ENCODE results near the gene GPR3. TPM values are rescaled to one million over a fixed set of nuclear protein-coding genes. Genes with fewer than 3 reads are reported as not detected.

GPR3 gene
- total and polyA plus RNA-seq, 4 donors, result 0.51 to 1.8 (median 0.94) TPM

DNA sequence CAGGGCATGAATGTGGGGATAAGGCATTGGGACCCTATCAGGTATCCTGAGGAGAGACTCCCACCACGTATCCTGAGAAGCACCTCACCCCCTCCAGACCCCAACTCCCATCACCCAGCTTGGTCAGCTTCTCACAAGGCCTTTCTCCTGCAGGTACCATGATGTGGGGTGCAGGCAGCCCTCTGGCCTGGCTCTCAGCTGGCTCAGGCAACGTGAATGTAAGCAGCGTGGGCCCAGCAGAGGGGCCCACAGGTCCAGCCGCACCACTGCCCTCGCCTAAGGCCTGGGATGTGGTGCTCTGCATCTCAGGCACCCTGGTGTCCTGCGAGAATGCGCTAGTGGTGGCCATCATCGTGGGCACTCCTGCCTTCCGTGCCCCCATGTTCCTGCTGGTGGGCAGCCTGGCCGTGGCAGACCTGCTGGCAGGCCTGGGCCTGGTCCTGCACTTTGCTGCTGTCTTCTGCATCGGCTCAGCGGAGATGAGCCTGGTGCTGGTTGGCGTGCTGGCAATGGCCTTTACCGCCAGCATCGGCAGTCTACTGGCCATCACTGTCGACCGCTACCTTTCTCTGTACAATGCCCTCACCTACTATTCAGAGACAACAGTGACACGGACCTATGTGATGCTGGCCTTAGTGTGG, 1.3 kb downstream of the GPR3 start:
- H3K9ac ChIP-seq (ENCODE audit: insufficient read depth in 1 of 2, low read length in 2 of 2), result no peak overlapping the region
- no peak overlapping the region for H3K4me3 ChIP-seq
- H3K27ac ChIP-seq (ENCODE audit: low read depth in 1 of 2, low read length in 1 of 2), result no peak overlapping the region
- H3K36me3 ChIP-seq (ENCODE audit: control insufficient read depth in 4 of 4, insufficient read depth in 4 of 4, low read length in 4 of 4), result no peaks in the 10 kb centered on the region
- peaks cover 0 to 2% (median 0%) of the 10 kb centered on the region in 4 donors for H3K9me3 ChIP-seq (ENCODE audit: control insufficient read depth in 4 of 4, insufficient read depth in 3 of 4, low read length in 3 of 4)
- no peak for ATAC-seq (ENCODE audit: insufficient read depth, low FRiP score)
- H3K27me3 ChIP-seq (ENCODE audit: control insufficient read depth in 3 of 3, insufficient read depth in 3 of 3, low read length in 2 of 3), result no peaks in the 10 kb centered on the region
- H3K4me1 ChIP-seq (ENCODE audit: control insufficient read depth in 5 of 5, insufficient read depth in 5 of 5, low read length in 5 of 5), result peaks cover 0 to 22% (median 14%) of the 10 kb centered on the region in 5 donors
- TF ChIP-seq, protein P1, sequence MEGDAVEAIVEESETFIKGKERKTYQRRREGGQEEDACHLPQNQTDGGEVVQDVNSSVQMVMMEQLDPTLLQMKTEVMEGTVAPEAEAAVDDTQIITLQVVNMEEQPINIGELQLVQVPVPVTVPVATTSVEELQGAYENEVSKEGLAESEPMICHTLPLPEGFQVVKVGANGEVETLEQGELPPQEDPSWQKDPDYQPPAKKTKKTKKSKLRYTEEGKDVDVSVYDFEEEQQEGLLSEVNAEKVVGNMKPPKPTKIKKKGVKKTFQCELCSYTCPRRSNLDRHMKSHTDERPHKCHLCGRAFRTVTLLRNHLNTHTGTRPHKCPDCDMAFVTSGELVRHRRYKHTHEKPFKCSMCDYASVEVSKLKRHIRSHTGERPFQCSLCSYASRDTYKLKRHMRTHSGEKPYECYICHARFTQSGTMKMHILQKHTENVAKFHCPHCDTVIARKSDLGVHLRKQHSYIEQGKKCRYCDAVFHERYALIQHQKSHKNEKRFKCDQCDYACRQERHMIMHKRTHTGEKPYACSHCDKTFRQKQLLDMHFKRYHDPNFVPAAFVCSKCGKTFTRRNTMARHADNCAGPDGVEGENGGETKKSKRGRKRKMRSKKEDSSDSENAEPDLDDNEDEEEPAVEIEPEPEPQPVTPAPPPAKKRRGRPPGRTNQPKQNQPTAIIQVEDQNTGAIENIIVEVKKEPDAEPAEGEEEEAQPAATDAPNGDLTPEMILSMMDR (IDR thresholded peaks at IDR 0.05; ENCODE audit: control extremely low read depth, extremely low read depth), result no peak
- 96 to 97% methylated on average over 18 of the region's 18 CpGs for WGBS, 2 donors
- no peak for DNase-seq

GRCh38 chr1:27394282-27394658, 1.8 kb downstream of the GPR3 start:
- no peak for DNase-seq
- H3K27me3 ChIP-seq (ENCODE audit: control insufficient read depth in 3 of 3, insufficient read depth in 3 of 3, low read length in 2 of 3), result no peaks in the 10 kb centered on the region
- H3K36me3 ChIP-seq (ENCODE audit: control insufficient read depth in 4 of 4, insufficient read depth in 4 of 4, low read length in 4 of 4), result no peaks in the 10 kb centered on the region
- peaks cover 0 to 25% (median 19%) of the 10 kb centered on the region in 5 donors for H3K4me1 ChIP-seq (ENCODE audit: control insufficient read depth in 5 of 5, insufficient read depth in 5 of 5, low read length in 5 of 5)
- H3K27ac ChIP-seq (ENCODE audit: low read depth in 1 of 2, low read length in 1 of 2), result no peak overlapping the region
- no peak for ATAC-seq (ENCODE audit: insufficient read depth, low FRiP score)
- peaks cover 0 to 2% (median 0%) of the 10 kb centered on the region in 4 donors for H3K9me3 ChIP-seq (ENCODE audit: control insufficient read depth in 4 of 4, insufficient read depth in 3 of 4, low read length in 3 of 4)
- 94 to 95% methylated on average over 9 of the region's 9 CpGs for WGBS, 2 donors
- TF ChIP-seq, protein P1 (IDR thresholded peaks at IDR 0.05; ENCODE audit: control extremely low read depth, extremely low read depth), result no peak
- H3K4me3 ChIP-seq, result no peak overlapping the region
- no peak overlapping the region for H3K9ac ChIP-seq (ENCODE audit: insufficient read depth in 1 of 2, low read length in 2 of 2)

GRCh38 chr1:27394925-27395324, 2.5 kb downstream of the GPR3 start:
- 88 to 92% methylated on average over 1 of the region's 1 CpG for WGBS, 2 donors
- DNase-seq (no peak), ATAC-seq (ENCODE audit: insufficient read depth, low FRiP score) (no peak)
- Histone ChIP-seq H3K27me3 (ENCODE audit: control insufficient read depth in 3 of 3, insufficient read depth in 3 of 3, low read length in 2 of 3) (no peaks in the 10 kb centered on the region), H3K9me3 (ENCODE audit: control insufficient read depth in 4 of 4, insufficient read depth in 3 of 4, low read length in 3 of 4) (peaks cover 0 to 2% (median 0%) of the 10 kb centered on the region in 4 donors), H3K9ac (ENCODE audit: insufficient read depth in 1 of 2, low read length in 2 of 2) (no peak overlapping the region), H3K4me3 (no peak overlapping the region), H3K27ac (ENCODE audit: low read depth in 1 of 2, low read length in 1 of 2) (no peak overlapping the region), H3K4me1 (ENCODE audit: control insufficient read depth in 5 of 5, insufficient read depth in 5 of 5, low read length in 5 of 5) (peaks cover 0 to 31% (median 25%) of the 10 kb centered on the region in 5 donors), H3K36me3 (ENCODE audit: control insufficient read depth in 4 of 4, insufficient read depth in 4 of 4, low read length in 4 of 4) (no peaks in the 10 kb centered on the region)
- TF ChIP-seq, protein P1 (IDR thresholded peaks at IDR 0.05; ENCODE audit: control extremely low read depth, extremely low read depth), result no peak
